PC-9 (cell line): ENCODE results near the gene WNT9A. TPM values are rescaled to one million over a fixed set of nuclear protein-coding genes. Genes with fewer than 3 reads are reported as not detected.

Source experiments
- BruUV-seq: library from RNA; stranded (reverse); fragments of 400-500 nt; replicated peaks from 2 replicates; lab custom pipeline; 2021; lab: Mats Ljungman, UMichigan
- CTCF ChIA-PET: fragments of 300-600 bp; sonication (Branson Sonifier 250); formaldehyde crosslinking; loops from one replicate; lab custom pipeline; 2022; ENCODE audit warnings: antibody characterized with exemption; lab: Charles Lee
- POLR2A ChIA-PET: fragments of 300-600 bp; sonication (Branson Sonifier 250); formaldehyde crosslinking; loops from one replicate; lab custom pipeline; 2022; ENCODE audit warnings: antibody characterized with exemption; ENCODE audit not compliant: unreplicated experiment; lab: Charles Lee
- DNase-seq, 2 experiments: peaks; one replicate each; pipeline versions ENCODE4 v3.0.0 to v3.0.0-alpha.2; 2015 to 2022; ENCODE audit warnings: mixed read lengths in 1 of 2
- H2AFZ ChIP-seq: fragments of 200-600 bp; sonication (generic); 2 replicates; pipeline ENCODE4 v1.8.1; 2017; ENCODE audit warnings: antibody characterized with exemption
- H3F3A ChIP-seq: fragments of 200-600 bp; sonication (generic); 2 replicates; pipeline ENCODE4 v1.8.1; 2017; ENCODE audit warnings: antibody characterized with exemption, mild to moderate bottlenecking, low read depth; ENCODE audit not compliant: insufficient read depth
- H3K27ac ChIP-seq: fragments of 200-600 bp; sonication (generic); 2 replicates; pipeline ENCODE4 v1.6.1; 2016; ENCODE audit warnings: mixed run types
- H3K27me3 ChIP-seq: fragments of 200-600 bp; sonication (generic); 2 replicates; pipeline ENCODE4 v1.6.1; 2016; ENCODE audit warnings: low read depth, mixed run types; ENCODE audit not compliant: insufficient read depth
- H3K36me3 ChIP-seq: fragments of 200-600 bp; sonication (generic); 2 replicates; pipeline ENCODE4 v1.6.1; 2016; ENCODE audit warnings: low read depth, mixed run types
- H3K4me1 ChIP-seq: fragments of 200-600 bp; sonication (generic); replicated peaks from 2 replicates; pipeline ENCODE4 v1.6.1; 2016; ENCODE audit warnings: mixed run types; ENCODE audit not compliant: insufficient read depth
- H3K4me2 ChIP-seq: fragments of 200-600 bp; sonication (generic); 2 replicates; pipeline ENCODE4 v1.6.1; 2017; ENCODE audit warnings: mixed run types
- H3K4me3 ChIP-seq: fragments of 200-600 bp; sonication (generic); 2 replicates; pipeline ENCODE4 v1.6.1; 2016; ENCODE audit warnings: mixed run types
- H3K79me2 ChIP-seq: fragments of 200-600 bp; sonication (generic); 2 replicates; pipeline ENCODE4 v1.6.1; 2017; ENCODE audit warnings: low read depth, mixed run types
- H3K9me2 ChIP-seq: fragments of 200-600 bp; sonication (generic); 2 replicates; pipeline ENCODE4 v1.8.1; 2017; ENCODE audit warnings: mild to moderate bottlenecking; ENCODE audit not compliant: insufficient read depth
- H3K9me3 ChIP-seq: fragments of 200-600 bp; sonication (generic); 2 replicates; pipeline ENCODE4 v1.8.1; 2016; ENCODE audit warnings: low read depth; ENCODE audit not compliant: insufficient read depth
- H4K20me1 ChIP-seq: fragments of 200-600 bp; sonication (generic); 2 replicates; pipeline ENCODE4 v1.8.1; 2017; ENCODE audit not compliant: insufficient read depth
- CTCF ChIP-seq: fragments of 200-600 bp; sonication (generic); conservative IDR thresholded peaks from 2 replicates; pipeline ENCODE4 v1.6.1; 2017; ENCODE audit warnings: mixed run types, antibody characterized with exemption, mild to moderate bottlenecking, moderate library complexity
- EZH2 ChIP-seq: fragments of 200-600 bp; sonication (generic); IDR thresholded peaks from 2 replicates; pipeline ENCODE4 v1.8.0; 2017; ENCODE audit warnings: antibody characterized with exemption, low read depth
- intact Hi-C: fragments of 100-400 bp; cut with micrococcal nuclease; formaldehyde crosslinking; loops from one replicate; pipeline ENCODE4 v1.10.0; 2022; ENCODE audit not compliant: unreplicated experiment
- total RNA-seq: library from RNA; stranded (reverse); gene quantifications from 2 replicates; pipeline ENCODE4 v1.2.3, GENCODE V29; 2021

Gene WNT9A
- total RNA-seq, 1 experiment from 2014 or later = 42.4 TPM

GRCh38 chr1:227917081-227917950 is 30.4 kb downstream of the WNT9A start:
- H3K4me2 ChIP-seq = no peak overlapping the region
- no peaks in the 10 kb centered on the region for H3K36me3 ChIP-seq
- no peak overlapping the region for H3K27ac ChIP-seq
- H3K4me3 ChIP-seq = no peak overlapping the region
- no peak for DNase-seq
- no peaks in the 10 kb centered on the region for H3K4me1 ChIP-seq
- H2AFZ ChIP-seq = no peak overlapping the region
- intact Hi-C loops = no loop called here
- H3K9me2 ChIP-seq = no peaks in the 10 kb centered on the region
- no peaks in the 10 kb centered on the region for H3K9me3 ChIP-seq
- no peaks in the 10 kb centered on the region for H3K27me3 ChIP-seq
- ChIA-PET CTCF (no interaction called here), POLR2A (interaction anchor here (0.6 kb wide), 1 partner anchor 17 kb away, joined by 6 read pairs; no protein-coding TSS in a partner anchor)
- H3F3A ChIP-seq = no peaks in the 10 kb centered on the region
- H4K20me1 ChIP-seq = no peaks in the 10 kb centered on the region
- BruUV-seq = no TSS peak
- no peaks in the 10 kb centered on the region for H3K79me2 ChIP-seq
- TF ChIP-seq CTCF = no peak
- no peak for TF ChIP-seq EZH2

GRCh38 chr1:227916655-227917054 is 31.1 kb downstream of the WNT9A start:
- no peaks in the 10 kb centered on the region for H3K9me3 ChIP-seq
- no peak overlapping the region for H3K4me2 ChIP-seq
- H3K27me3 ChIP-seq = no peaks in the 10 kb centered on the region
- H3K4me1 ChIP-seq = no peaks in the 10 kb centered on the region
- H3F3A ChIP-seq = no peaks in the 10 kb centered on the region
- DNase-seq = no peak
- no peak overlapping the region for H3K4me3 ChIP-seq
- TF ChIP-seq EZH2 (no peak), CTCF (no peak)
- no peaks in the 10 kb centered on the region for H4K20me1 ChIP-seq
- H3K27ac ChIP-seq = no peak overlapping the region
- no peak overlapping the region for H2AFZ ChIP-seq
- H3K36me3 ChIP-seq = no peaks in the 10 kb centered on the region
- H3K79me2 ChIP-seq = no peaks in the 10 kb centered on the region
- no TSS peak for BruUV-seq
- no peaks in the 10 kb centered on the region for H3K9me2 ChIP-seq
- CTCF ChIA-PET = interaction anchor here (0.8 kb wide), 1 partner anchor 153 kb away, joined by 4 read pairs; no protein-coding TSS in a partner anchor
- POLR2A ChIA-PET = interaction anchor here (0.6 kb wide), 1 partner anchor 16 kb away, joined by 5 read pairs; no protein-coding TSS in a partner anchor
- intact Hi-C loops = no loop called here

GRCh38 chr1:227915564-227916553 is 31.9 kb downstream of the WNT9A start:
- Histone ChIP-seq H3K79me2 (no peaks in the 10 kb centered on the region), H3K4me2 (no peak overlapping the region), H4K20me1 (no peaks in the 10 kb centered on the region), H3K27me3 (no peaks in the 10 kb centered on the region), H3K36me3 (no peaks in the 10 kb centered on the region), H3K4me1 (no peaks in the 10 kb centered on the region), H3K27ac (no peak overlapping the region), H3K4me3 (no peak overlapping the region), H2AFZ (no peak overlapping the region), H3K9me2 (no peaks in the 10 kb centered on the region), H3K9me3 (no peaks in the 10 kb centered on the region), H3F3A (no peaks in the 10 kb centered on the region)
- DNase-seq = peak in 1 of 2 experiments; percentile 94
- BruUV-seq = no TSS peak
- TF ChIP-seq CTCF (no peak), EZH2 (no peak)
- intact Hi-C loops = loop anchor here (1.0 to 2.0 kb wide), 2 partner anchors 21 to 30 kb away; no protein-coding TSS in a partner anchor
- ChIA-PET CTCF (interaction anchor here (0.8 kb wide), 1 partner anchor 152 kb away, joined by 4 read pairs; no protein-coding TSS in a partner anchor), POLR2A (interaction anchor here (0.6 to 0.8 kb wide), 3 partner anchors 10 to 23 kb away, joined by 3 to 5 read pairs (median 4); no protein-coding TSS in a partner anchor)
